SK-N-SH treated with all-trans-retinoic acid at 6 μM for 48 hours (cell line): ENCODE results near the gene DPP6.
A peak's percentile ranks its signal among the peaks of the same experiment; 100 is the strongest.

Source experiments
- ATAC-seq: fragments of 200-7000 bp; cut with Tn5 transposase; 3 replicates; pipeline ENCODE4 v1.9.1; 2020; ENCODE audit warnings: mild to moderate bottlenecking, moderate library complexity
- ARNTL ChIP-seq: fragments of 450-650 bp; formaldehyde crosslinking; IDR thresholded peaks from 2 replicates; pipeline ENCODE4 v1.5.0; 2020; ENCODE audit warnings: low read depth, mild to moderate bottlenecking, moderate library complexity, borderline replicate concordance
- CREB5 ChIP-seq: fragments of 250-450 bp; sonication (Bioruptor Pico); IDR thresholded peaks from 2 replicates; pipeline ENCODE4 v1.5.1; 2020; ENCODE audit warnings: low read depth, mild to moderate bottlenecking, moderate library complexity
- CSDC2 ChIP-seq: fragments of 250-450 bp; sonication (Bioruptor Pico); IDR thresholded peaks from 2 replicates; pipeline ENCODE4 v1.5.0; 2020; ENCODE audit warnings: mild to moderate bottlenecking, moderate library complexity
- ESRRG ChIP-seq: fragments of 250-450 bp; sonication (Bioruptor Pico); IDR thresholded peaks from 2 replicates; pipeline ENCODE4 v1.6.1; 2021; ENCODE audit warnings: mild to moderate bottlenecking
- GLIS3 ChIP-seq: fragments of 250-450 bp; sonication (Bioruptor Pico); IDR thresholded peaks from 2 replicates; pipeline ENCODE4 v1.5.0; 2020; ENCODE audit warnings: mild to moderate bottlenecking, moderate library complexity
- ISL1 ChIP-seq: fragments of 250-450 bp; sonication (Bioruptor Pico); IDR thresholded peaks from 2 replicates; pipeline ENCODE4 v2.1.2; 2022; ENCODE audit warnings: mild to moderate bottlenecking, moderate library complexity
- OSR1 ChIP-seq: fragments of 250-450 bp; sonication (Bioruptor Pico); IDR thresholded peaks from 2 replicates; pipeline ENCODE4 v1.8.0; 2022; ENCODE audit warnings: moderate library complexity, mild to moderate bottlenecking, inconsistent platforms
- PPARA ChIP-seq: fragments of 250-450 bp; sonication (Bioruptor Pico); IDR thresholded peaks from 2 replicates; pipeline ENCODE4 v1.5.0; 2020; ENCODE audit warnings: mild to moderate bottlenecking, borderline replicate concordance
- RARB ChIP-seq: fragments of 250-450 bp; sonication (Bioruptor Pico); IDR thresholded peaks from 2 replicates; pipeline ENCODE4 v1.8.0; 2021; ENCODE audit warnings: mild to moderate bottlenecking, moderate library complexity
- SNAI2 ChIP-seq: fragments of 250-450 bp; sonication (Bioruptor Pico); IDR thresholded peaks from 2 replicates; pipeline ENCODE4 v1.5.0; 2020; ENCODE audit warnings: mild to moderate bottlenecking, moderate library complexity
- TCF4 ChIP-seq: fragments of 250-450 bp; sonication (Bioruptor Pico); IDR thresholded peaks from 2 replicates; pipeline ENCODE4 v1.8.0; 2021; ENCODE audit warnings: mild to moderate bottlenecking, moderate library complexity, borderline replicate concordance
- TOX ChIP-seq: fragments of 250-450 bp; sonication (Bioruptor Pico); IDR thresholded peaks from 2 replicates; pipeline ENCODE4 v1.8.0; 2021; ENCODE audit warnings: mild to moderate bottlenecking, moderate library complexity, borderline replicate concordance
- TSHZ2 ChIP-seq: fragments of 250-450 bp; sonication (Bioruptor Pico); IDR thresholded peaks from 2 replicates; pipeline ENCODE4 v1.5.0; 2020; ENCODE audit warnings: mild to moderate bottlenecking, moderate library complexity
- ZFP30 ChIP-seq: fragments of 450-650 bp; formaldehyde crosslinking; IDR thresholded peaks from 2 replicates; pipeline ENCODE4 v1.5.0; 2022; ENCODE audit warnings: mild to moderate bottlenecking, moderate library complexity
- ZNF565 ChIP-seq: fragments of 450-650 bp; formaldehyde crosslinking; conservative IDR thresholded peaks from 2 replicates; pipeline ENCODE4 v1.5.0; 2020; ENCODE audit warnings: low read depth, mild to moderate bottlenecking, moderate library complexity
- ZNF8 ChIP-seq: fragments of 450-650 bp; formaldehyde crosslinking; IDR thresholded peaks from 2 replicates; pipeline ENCODE4 v1.5.0; 2020; ENCODE audit warnings: mild to moderate bottlenecking, moderate library complexity
- TF ChIP-seq, protein P1 (sequence below): fragments of 250-450 bp; sonication (Bioruptor Pico); IDR thresholded peaks from 2 replicates; pipeline ENCODE4 v1.8.0; 2020; ENCODE audit warnings: mild to moderate bottlenecking, moderate library complexity, borderline replicate concordance

Gene DPP6

GRCh38 chr7:154682003-154682402 lies 629.8 kb downstream of the DPP6 start:
- no peak for ATAC-seq
- TF ChIP-seq RARB: no peak
- no peak for TF ChIP-seq ARNTL (CRISPR knock-in tag)
- no peak for TF ChIP-seq ISL1 (CRISPR knock-in tag)
- TF ChIP-seq ZNF565 (CRISPR knock-in tag): no peak
- TF ChIP-seq, protein P1, sequence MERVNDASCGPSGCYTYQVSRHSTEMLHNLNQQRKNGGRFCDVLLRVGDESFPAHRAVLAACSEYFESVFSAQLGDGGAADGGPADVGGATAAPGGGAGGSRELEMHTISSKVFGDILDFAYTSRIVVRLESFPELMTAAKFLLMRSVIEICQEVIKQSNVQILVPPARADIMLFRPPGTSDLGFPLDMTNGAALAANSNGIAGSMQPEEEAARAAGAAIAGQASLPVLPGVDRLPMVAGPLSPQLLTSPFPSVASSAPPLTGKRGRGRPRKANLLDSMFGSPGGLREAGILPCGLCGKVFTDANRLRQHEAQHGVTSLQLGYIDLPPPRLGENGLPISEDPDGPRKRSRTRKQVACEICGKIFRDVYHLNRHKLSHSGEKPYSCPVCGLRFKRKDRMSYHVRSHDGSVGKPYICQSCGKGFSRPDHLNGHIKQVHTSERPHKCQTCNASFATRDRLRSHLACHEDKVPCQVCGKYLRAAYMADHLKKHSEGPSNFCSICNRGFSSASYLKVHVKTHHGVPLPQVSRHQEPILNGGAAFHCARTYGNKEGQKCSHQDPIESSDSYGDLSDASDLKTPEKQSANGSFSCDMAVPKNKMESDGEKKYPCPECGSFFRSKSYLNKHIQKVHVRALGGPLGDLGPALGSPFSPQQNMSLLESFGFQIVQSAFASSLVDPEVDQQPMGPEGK (CRISPR knock-in tag): no peak
- TF ChIP-seq SNAI2 (CRISPR knock-in tag): no peak
- no peak for TF ChIP-seq CREB5 (CRISPR knock-in tag)
- TF ChIP-seq ESRRG (CRISPR knock-in tag): no peak
- TF ChIP-seq, all 23 proteins: peak for 0

DNA sequence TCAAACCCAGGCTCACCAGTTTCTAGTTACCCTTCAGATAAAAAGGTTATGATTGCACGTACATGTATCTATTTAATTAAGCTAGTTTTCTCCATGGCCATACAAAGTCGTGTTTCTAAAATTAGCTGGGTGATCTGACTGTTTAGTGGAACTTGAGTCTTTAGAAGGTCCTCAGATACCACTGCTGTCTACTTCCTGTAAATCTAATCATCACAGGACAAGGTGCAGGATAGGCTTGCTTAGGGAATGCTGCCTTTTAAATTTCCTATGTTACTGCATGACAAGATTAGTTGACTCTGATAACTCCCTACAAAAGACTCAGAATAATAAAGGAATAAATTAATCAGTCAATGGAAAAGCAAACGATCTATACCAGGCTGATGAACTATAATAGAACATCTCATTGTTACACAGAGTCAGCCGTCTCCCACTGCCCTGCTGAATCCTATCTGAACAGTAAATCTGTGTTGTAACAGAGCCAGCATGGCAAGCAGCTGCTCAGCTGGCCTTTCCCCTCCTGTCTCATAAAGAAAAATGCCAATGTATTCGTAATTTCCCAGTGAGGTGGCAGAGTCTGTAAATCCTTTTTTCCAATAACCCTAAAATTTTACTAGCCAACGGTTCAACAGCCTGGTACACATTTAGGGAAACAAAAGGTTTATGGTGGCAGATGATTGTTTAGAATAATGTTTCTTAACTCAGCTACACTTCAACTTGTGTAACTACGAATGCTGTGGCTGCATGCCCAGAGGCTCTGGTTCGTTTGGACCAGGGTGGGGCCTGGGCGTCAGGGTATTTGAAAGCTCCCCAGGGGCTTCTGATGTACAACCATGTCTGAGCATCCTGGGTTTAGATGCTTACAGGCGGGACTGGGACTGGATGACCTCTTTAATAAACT lies 632.7 kb downstream of the DPP6 start:
- ATAC-seq: peak; percentile 35; the same call in 1 of the 3 replicates

GRCh38 chr7:154685564-154685901 lies 633.3 kb downstream of the DPP6 start:
- ATAC-seq: no peak

More for the DNA sequence above, 632.7 kb downstream of the DPP6 start:
- TF ChIP-seq TCF4 (CRISPR knock-in tag) (peak; percentile 67; the same call in 1 of the 2 replicates), TSHZ2 (CRISPR knock-in tag) (peak; percentile 55; the same call in 1 of the 2 replicates), OSR1 (CRISPR knock-in tag) (no peak)

DNA sequence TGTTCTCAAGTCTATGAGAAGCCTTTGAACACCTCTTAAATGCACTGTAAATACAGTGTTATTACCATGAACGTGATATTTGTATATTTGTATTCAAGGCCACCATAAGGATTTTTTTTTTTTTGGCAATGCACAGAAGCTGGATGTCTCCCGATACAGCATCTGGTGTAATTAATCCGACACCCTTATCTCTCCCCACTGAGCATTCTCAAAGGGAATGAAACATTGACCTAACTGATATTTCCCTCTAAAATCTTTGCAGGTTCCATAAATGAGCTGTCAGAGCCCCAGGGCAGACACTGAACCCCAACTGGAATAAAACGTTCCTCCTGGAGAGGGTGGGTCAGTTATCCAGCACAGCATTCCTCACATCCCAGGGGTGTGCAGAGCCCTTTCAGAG lies 634.1 kb downstream of the DPP6 start:
- TF ChIP-seq GLIS3 (CRISPR knock-in tag): no peak
- TF ChIP-seq ZNF565 (CRISPR knock-in tag): no peak
- TF ChIP-seq, protein P1 (CRISPR knock-in tag): no peak
- TF ChIP-seq ZNF8 (CRISPR knock-in tag): no peak
- no peak for ATAC-seq

More at GRCh38 chr7:154685564-154685901, 633.3 kb downstream of the DPP6 start:
- TF ChIP-seq ZFP30: no peak
- TF ChIP-seq OSR1 (CRISPR knock-in tag): no peak
- no peak for TF ChIP-seq SNAI2 (CRISPR knock-in tag)
- TF ChIP-seq ESRRG (CRISPR knock-in tag): no peak
- no peak for TF ChIP-seq CSDC2 (CRISPR knock-in tag)
- TF ChIP-seq GLIS3 (CRISPR knock-in tag): no peak
- TF ChIP-seq ZNF565 (CRISPR knock-in tag): no peak
- TF ChIP-seq ARNTL (CRISPR knock-in tag): no peak
- TF ChIP-seq PPARA (CRISPR knock-in tag): no peak
- no peak for TF ChIP-seq ISL1 (CRISPR knock-in tag)
- TF ChIP-seq TOX: no peak
- no peak for TF ChIP-seq ZNF8 (CRISPR knock-in tag)
- TF ChIP-seq, protein P1 (CRISPR knock-in tag): no peak
